ENCODE data around the gene KRTAP20-3.

KRTAP20-3 gene

GRCh38 chr21:30642564-30642963 lies at the start of gene KRTAP20-3:
Gene KRTAP20-3 (plus strand): TSS chr21:30642864.
- DNase-seq (no peak), ATAC-seq (no peak)

GRCh38 chr21:30598802-30599201 lies 43.9 kb upstream of the KRTAP20-3 start, which contains the start of gene KRTAP6-2:
Gene KRTAP6-2 (minus strand): TSS chr21:30598902. CDS start chr21:30598874, 28 bp downstream.
- ATAC-seq (no peak), DNase-seq (no peak)

GRCh38 chr21:30600787-30601186 lies 41.9 kb upstream of the KRTAP20-3 start, which contains the start of gene KRTAP22-1:
Gene KRTAP22-1 (plus strand): TSS chr21:30601087.
- no peak for ATAC-seq
- no peak for DNase-seq

GRCh38 chr21:30605968-30606367 lies 36.7 kb upstream of the KRTAP20-3 start:
- ATAC-seq (no peak), DNase-seq (no peak)

- no peak for ATAC-seq
- DNase-seq: no peak
Measured at GRCh38 chr21:30612132-30612531, 30.5 kb upstream of the KRTAP20-3 start.

GRCh38 chr21:30613836-30614235 lies 28.8 kb upstream of the KRTAP20-3 start, which contains the start of gene KRTAP6-1:
Gene KRTAP6-1 (minus strand): TSS chr21:30613930. CDS start chr21:30613904, 26 bp downstream.
- DNase-seq (no peak), ATAC-seq (peak; percentile 19)

- no peak for ATAC-seq
- no peak for DNase-seq
Measured at GRCh38 chr21:30615199-30615598, 27.5 kb upstream of the KRTAP20-3 start.

- DNase-seq (no peak), ATAC-seq (no peak)
Measured at GRCh38 chr21:30616125-30616524, 26.5 kb upstream of the KRTAP20-3 start, which contains the start of gene KRTAP20-1. Gene KRTAP20-1 (plus strand): TSS chr21:30616425. CDS start chr21:30616455, 30 bp downstream.

- no peak for ATAC-seq
- no peak for DNase-seq
Measured at GRCh38 chr21:30620080-30620479, 22.6 kb upstream of the KRTAP20-3 start.

- no peak for ATAC-seq
- no peak for DNase-seq
Measured at GRCh38 chr21:30620522-30620921, 22.1 kb upstream of the KRTAP20-3 start, which contains the start of gene KRTAP20-4. Gene KRTAP20-4 (plus strand): TSS chr21:30620627.

GRCh38 chr21:30623362-30623761 lies 19.3 kb upstream of the KRTAP20-3 start:
- ATAC-seq: no peak

GRCh38 chr21:30625449-30626165 lies 17.1 kb upstream of the KRTAP20-3 start:
- DNase-seq: no peak
- ATAC-seq: no peak

More at GRCh38 chr21:30623362-30623761, 19.3 kb upstream of the KRTAP20-3 start:
- no peak for DNase-seq

- no peak for ATAC-seq
Measured at GRCh38 chr21:30628109-30628508, 14.6 kb upstream of the KRTAP20-3 start.

GRCh38 chr21:30629200-30629599 lies 13.5 kb upstream of the KRTAP20-3 start:
- DNase-seq (no peak), ATAC-seq (no peak)

More at GRCh38 chr21:30628109-30628508, 14.6 kb upstream of the KRTAP20-3 start:
- DNase-seq: no peak

GRCh38 chr21:30634906-30635305 lies 7.8 kb upstream of the KRTAP20-3 start, which contains the start of gene KRTAP20-2:
Gene KRTAP20-2 (plus strand): TSS chr21:30635206. CDS start chr21:30635264, 58 bp downstream.
- DNase-seq: no peak
- ATAC-seq: no peak

GRCh38 chr21:30638686-30639085 lies 4.0 kb upstream of the KRTAP20-3 start:
- DNase-seq: no peak

GRCh38 chr21:30646904-30647414 lies 4.3 kb downstream of the KRTAP20-3 start:
- ATAC-seq: no peak
- DNase-seq: no peak

More at GRCh38 chr21:30638686-30639085, 4.0 kb upstream of the KRTAP20-3 start:
- ATAC-seq: no peak

GRCh38 chr21:30652891-30653290 lies 10.2 kb downstream of the KRTAP20-3 start:
- ATAC-seq (no peak), DNase-seq (no peak)

- ATAC-seq: no peak
- DNase-seq: no peak
Measured at GRCh38 chr21:30668776-30669175, 26.1 kb downstream of the KRTAP20-3 start.

GRCh38 chr21:30672985-30673650 lies 30.5 kb downstream of the KRTAP20-3 start:
- ATAC-seq: no peak

GRCh38 chr21:30674312-30674711 lies 31.6 kb downstream of the KRTAP20-3 start:
- ATAC-seq (no peak), DNase-seq (no peak)

More at GRCh38 chr21:30672985-30673650, 30.5 kb downstream of the KRTAP20-3 start:
- no peak for DNase-seq

- DNase-seq: no peak
- ATAC-seq: no peak
Measured at GRCh38 chr21:30676737-30677136, 34.1 kb downstream of the KRTAP20-3 start.

GRCh38 chr21:30680586-30680985 lies 37.9 kb downstream of the KRTAP20-3 start:
- ATAC-seq: no peak
- DNase-seq: no peak

Data from stimulated activated naive CD8-positive, alpha-beta T cell treated with anti-CD3 and anti-CD28 coated beads, Interleukin-15, Interleukin-2, amounts not matched to agents 100 U/mL and 50 U/mL, for 24 hours (primary cell).